ENCODE data around the gene ASIC1.

The ASIC1 gene

GRCh38 chr12:50110762-50111351 is 53.5 kb downstream of the ASIC1 start:
- H3K27me3 Mint-ChIP-seq (ENCODE audit: low read depth): no peaks in the 10 kb centered on the region
- H3K4me1 Mint-ChIP-seq: peaks cover 36% of the 10 kb centered on the region
- no peaks in the 10 kb centered on the region for H3K9me3 Mint-ChIP-seq
- peaks cover 3% of the 10 kb centered on the region for H3K36me3 Mint-ChIP-seq (ENCODE audit: low read depth)
- peak overlapping the region; percentile 96 to 98 (median 98) for H3K4me3 Mint-ChIP-seq
- TF ChIP-seq CTCF (IDR thresholded peaks at IDR 0.05; ENCODE audit: unreplicated experiment in 3 of 3): no peak
- H3K27ac Mint-ChIP-seq: peak overlapping the region; percentile 86 to 98 (median 93)

GRCh38 chr12:50111395-50111692 is 53.9 kb downstream of the ASIC1 start:
- no peak for TF ChIP-seq CTCF (IDR thresholded peaks at IDR 0.05; ENCODE audit: unreplicated experiment in 3 of 3)
- Mint-ChIP-seq H3K4me1 (peaks cover 38% of the 10 kb centered on the region), H3K4me3 (peak overlapping the region; percentile 96 to 98 (median 98)), H3K27me3 (ENCODE audit: low read depth) (no peaks in the 10 kb centered on the region), H3K36me3 (ENCODE audit: low read depth) (peaks cover 6% of the 10 kb centered on the region), H3K27ac (peak overlapping the region; percentile 86 to 98 (median 93)), H3K9me3 (no peaks in the 10 kb centered on the region)

GRCh38 chr12:50111693-50112455 is 54.5 kb downstream of the ASIC1 start, which contains the start of gene COX14:
COX14 (plus strand) TSS chr12:50112236; CDS start chr12:50120044, 7,808 bp downstream.
- H3K4me1 Mint-ChIP-seq: peaks cover 43% of the 10 kb centered on the region
- TF ChIP-seq CTCF (IDR thresholded peaks at IDR 0.05; ENCODE audit: unreplicated experiment in 3 of 3): peak; percentile 92 to 96 (median 94)
- H3K36me3 Mint-ChIP-seq (ENCODE audit: low read depth): peaks cover 9% of the 10 kb centered on the region
- H3K4me3 Mint-ChIP-seq: peak within 1 kb of the TSS; percentile 96 to 98 (median 98)
- no peaks in the 10 kb centered on the region for H3K27me3 Mint-ChIP-seq (ENCODE audit: low read depth)
- peak within 1 kb of the TSS; percentile 86 to 98 (median 93) for H3K27ac Mint-ChIP-seq
- no peaks in the 10 kb centered on the region for H3K9me3 Mint-ChIP-seq

- no peaks in the 10 kb centered on the region for H3K9me3 Mint-ChIP-seq
- no peaks in the 10 kb centered on the region for H3K27me3 Mint-ChIP-seq (ENCODE audit: low read depth)
- H3K27ac Mint-ChIP-seq: peak overlapping the region; percentile 86 to 98 (median 93)
- H3K4me3 Mint-ChIP-seq: peak overlapping the region; percentile 96 to 98 (median 98)
- peaks cover 9% of the 10 kb centered on the region for H3K36me3 Mint-ChIP-seq (ENCODE audit: low read depth)
- TF ChIP-seq CTCF (IDR thresholded peaks at IDR 0.05; ENCODE audit: unreplicated experiment in 3 of 3): no peak
- peaks cover 43% of the 10 kb centered on the region for H3K4me1 Mint-ChIP-seq
These were observed 55.2 kb downstream of the ASIC1 start for GRCh38 chr12:50112456-50113218.

GRCh38 chr12:50117057-50117622 is 59.7 kb downstream of the ASIC1 start:
- Mint-ChIP-seq H3K36me3 (ENCODE audit: low read depth) (peaks cover 19% of the 10 kb centered on the region), H3K4me3 (peak overlapping the region; percentile 44 to 54 (median 52)), H3K27me3 (ENCODE audit: low read depth) (no peaks in the 10 kb centered on the region), H3K4me1 (peaks cover 15% of the 10 kb centered on the region), H3K9me3 (no peaks in the 10 kb centered on the region), H3K27ac (no peak overlapping the region)
- no peak for TF ChIP-seq CTCF (IDR thresholded peaks at IDR 0.05; ENCODE audit: unreplicated experiment in 3 of 3)

All from nephron (organoid).